Activated CD4-positive, alpha-beta T cell treated with anti-CD3 and anti-CD28 coated beads, Interleukin-2, amount 10 ng/mL, durations not matched to agents 24 days and 14 days (primary cell): Measurements from ENCODE around the gene TIE1. TPM values are rescaled to one million over a fixed set of nuclear protein-coding genes. Genes with fewer than 3 reads are reported as not detected.

Source experiments
- DNase-seq: peaks from one replicate; pipeline ENCODE4 v3.0.0; 2022
- H3K27ac Mint-ChIP-seq: one replicate; pipeline ENCODE4 v1.8.0; 2022; ENCODE audit warnings: mild to moderate bottlenecking, mixed read lengths
- H3K27me3 Mint-ChIP-seq: one replicate; pipeline ENCODE4 v1.8.0; 2022; ENCODE audit warnings: mixed read lengths
- H3K36me3 Mint-ChIP-seq: one replicate; pipeline ENCODE4 v1.8.0; 2022; ENCODE audit warnings: low read depth, mild to moderate bottlenecking, mixed read lengths
- H3K4me1 Mint-ChIP-seq: one replicate; pipeline ENCODE4 v1.8.0; 2021; ENCODE audit warnings: mixed read lengths
- H3K4me3 Mint-ChIP-seq: one replicate; pipeline ENCODE4 v1.8.0; 2022; ENCODE audit warnings: mild to moderate bottlenecking, moderate library complexity, mixed read lengths
- H3K9me3 Mint-ChIP-seq: one replicate; pipeline ENCODE4 v1.8.0; 2021; ENCODE audit warnings: mixed read lengths
- intact Hi-C: fragments of 100-400 bp; cut with micrococcal nuclease; formaldehyde crosslinking; loops from one replicate; pipeline ENCODE4 v1.15.1; 2023
- total RNA-seq: library from RNA; stranded (reverse); gene quantifications from 2 replicates; pipeline ENCODE4 v1.2.3, GENCODE V29; 2022

Gene TIE1
- total RNA-seq, 1 donor from 2014 or later = 0.23 TPM

- H3K4me1 Mint-ChIP-seq = peaks cover 20% of the 10 kb centered on the region
- no peak overlapping the region for H3K27ac Mint-ChIP-seq
- peak overlapping the region; percentile 32 for H3K4me3 Mint-ChIP-seq
- no peak for DNase-seq
- H3K9me3 Mint-ChIP-seq = peaks cover 13% of the 10 kb centered on the region
- H3K27me3 Mint-ChIP-seq = peaks cover 6% of the 10 kb centered on the region
- H3K36me3 Mint-ChIP-seq = peaks cover 6% of the 10 kb centered on the region
- intact Hi-C loops = no loop called here
These were observed 30.2 kb upstream of the TIE1 start for GRCh38 chr1:43270421-43271095.

GRCh38 chr1:43271186-43272118 is 29.3 kb upstream of the TIE1 start:
- H3K27ac Mint-ChIP-seq = peak overlapping the region; percentile 5
- no peak for DNase-seq
- H3K9me3 Mint-ChIP-seq = peaks cover 13% of the 10 kb centered on the region
- H3K27me3 Mint-ChIP-seq = peaks cover 5% of the 10 kb centered on the region
- H3K36me3 Mint-ChIP-seq = peaks cover 6% of the 10 kb centered on the region
- intact Hi-C loops = no loop called here
- H3K4me3 Mint-ChIP-seq = no peak overlapping the region
- peaks cover 20% of the 10 kb centered on the region for H3K4me1 Mint-ChIP-seq

- peaks cover 6% of the 10 kb centered on the region for H3K36me3 Mint-ChIP-seq
- peaks cover 13% of the 10 kb centered on the region for H3K9me3 Mint-ChIP-seq
- no peak overlapping the region for H3K27ac Mint-ChIP-seq
- no peak overlapping the region for H3K4me3 Mint-ChIP-seq
- peaks cover 6% of the 10 kb centered on the region for H3K27me3 Mint-ChIP-seq
- H3K4me1 Mint-ChIP-seq = peaks cover 20% of the 10 kb centered on the region
- intact Hi-C loops = no loop called here
- no peak for DNase-seq
These were observed 28.6 kb upstream of the TIE1 start for GRCh38 chr1:43272161-43272560.

GRCh38 chr1:43272576-43273571 is 27.9 kb upstream of the TIE1 start:
- Mint-ChIP-seq H3K4me1 (peaks cover 20% of the 10 kb centered on the region), H3K27me3 (peaks cover 6% of the 10 kb centered on the region), H3K36me3 (peaks cover 6% of the 10 kb centered on the region), H3K27ac (no peak overlapping the region), H3K4me3 (no peak overlapping the region), H3K9me3 (peaks cover 13% of the 10 kb centered on the region)
- no peak for DNase-seq
- intact Hi-C loops = no loop called here

- Mint-ChIP-seq H3K27ac (no peak overlapping the region), H3K4me3 (no peak overlapping the region), H3K9me3 (peaks cover 13% of the 10 kb centered on the region), H3K36me3 (peaks cover 6% of the 10 kb centered on the region), H3K27me3 (peaks cover 6% of the 10 kb centered on the region), H3K4me1 (peaks cover 20% of the 10 kb centered on the region)
- intact Hi-C loops = no loop called here
- DNase-seq = no peak
These were observed 27.1 kb upstream of the TIE1 start for GRCh38 chr1:43273708-43274107.

GRCh38 chr1:43274125-43274803 is 26.5 kb upstream of the TIE1 start:
- Mint-ChIP-seq H3K36me3 (peaks cover 6% of the 10 kb centered on the region), H3K27me3 (peaks cover 6% of the 10 kb centered on the region), H3K4me1 (peaks cover 20% of the 10 kb centered on the region), H3K4me3 (peak overlapping the region; percentile 69), H3K9me3 (peaks cover 13% of the 10 kb centered on the region), H3K27ac (peak overlapping the region; percentile 98)
- peak; percentile 84 for DNase-seq
- intact Hi-C loops = no loop called here

- intact Hi-C loops = no loop called here
- peaks cover 6% of the 10 kb centered on the region for H3K27me3 Mint-ChIP-seq
- DNase-seq = no peak
- peak overlapping the region; percentile 98 for H3K27ac Mint-ChIP-seq
- peaks cover 6% of the 10 kb centered on the region for H3K36me3 Mint-ChIP-seq
- H3K4me3 Mint-ChIP-seq = peak overlapping the region; percentile 69
- H3K9me3 Mint-ChIP-seq = peaks cover 13% of the 10 kb centered on the region
- peaks cover 20% of the 10 kb centered on the region for H3K4me1 Mint-ChIP-seq
These were observed 26.0 kb upstream of the TIE1 start for GRCh38 chr1:43274804-43275180.

- peaks cover 6% of the 10 kb centered on the region for H3K36me3 Mint-ChIP-seq
- intact Hi-C loops = no loop called here
These were observed 24.8 kb upstream of the TIE1 start for GRCh38 chr1:43275826-43276620.

GRCh38 chr1:43276673-43277072 is 24.1 kb upstream of the TIE1 start:
- Mint-ChIP-seq H3K9me3 (peaks cover 13% of the 10 kb centered on the region), H3K27me3 (peaks cover 5% of the 10 kb centered on the region), H3K4me1 (peaks cover 13% of the 10 kb centered on the region), H3K36me3 (peaks cover 6% of the 10 kb centered on the region), H3K27ac (peak overlapping the region; percentile 38), H3K4me3 (no peak overlapping the region)
- DNase-seq = no peak
- intact Hi-C loops = no loop called here

More at GRCh38 chr1:43275826-43276620, 24.8 kb upstream of the TIE1 start:
- peaks cover 4% of the 10 kb centered on the region for H3K27me3 Mint-ChIP-seq
- H3K4me1 Mint-ChIP-seq = peaks cover 15% of the 10 kb centered on the region
- H3K9me3 Mint-ChIP-seq = peaks cover 13% of the 10 kb centered on the region
- peak overlapping the region; percentile 38 for H3K27ac Mint-ChIP-seq
- DNase-seq = no peak
- H3K4me3 Mint-ChIP-seq = no peak overlapping the region

- H3K27me3 Mint-ChIP-seq = peaks cover 5% of the 10 kb centered on the region
- peaks cover 6% of the 10 kb centered on the region for H3K36me3 Mint-ChIP-seq
- H3K27ac Mint-ChIP-seq = no peak overlapping the region
- no peak overlapping the region for H3K4me3 Mint-ChIP-seq
- peaks cover 13% of the 10 kb centered on the region for H3K9me3 Mint-ChIP-seq
- DNase-seq = no peak
- peaks cover 13% of the 10 kb centered on the region for H3K4me1 Mint-ChIP-seq
- intact Hi-C loops = no loop called here
These were observed 23.5 kb upstream of the TIE1 start for GRCh38 chr1:43277116-43277876.

- H3K4me3 Mint-ChIP-seq = no peak overlapping the region
- H3K4me1 Mint-ChIP-seq = peaks cover 12% of the 10 kb centered on the region
- intact Hi-C loops = no loop called here
- peaks cover 6% of the 10 kb centered on the region for H3K36me3 Mint-ChIP-seq
- peaks cover 5% of the 10 kb centered on the region for H3K27me3 Mint-ChIP-seq
- DNase-seq = no peak
- H3K27ac Mint-ChIP-seq = no peak overlapping the region
- H3K9me3 Mint-ChIP-seq = peaks cover 11% of the 10 kb centered on the region
These were observed 21.6 kb upstream of the TIE1 start for GRCh38 chr1:43279161-43279560.

- peaks cover 5% of the 10 kb centered on the region for H3K27me3 Mint-ChIP-seq
- DNase-seq = no peak
- peaks cover 7% of the 10 kb centered on the region for H3K4me1 Mint-ChIP-seq
- peaks cover 3% of the 10 kb centered on the region for H3K36me3 Mint-ChIP-seq
- intact Hi-C loops = no loop called here
- no peak overlapping the region for H3K4me3 Mint-ChIP-seq
- H3K9me3 Mint-ChIP-seq = peaks cover 6% of the 10 kb centered on the region
- no peak overlapping the region for H3K27ac Mint-ChIP-seq
These were observed 21.1 kb upstream of the TIE1 start for GRCh38 chr1:43279666-43280065.
